Spleen (tissue), 7 donors: ENCODE measurements around the gene SAYSD1.

Experiments
- POLR2A ChIP-seq, 3 donors: fragments of 450-650 bp; IDR thresholded peaks; one replicate each; pipeline ENCODE4 v1.5.1; 2017; ENCODE audit warnings: antibody characterized with exemption in 3 of 3, mild to moderate bottlenecking in 1 of 3
- TF ChIP-seq, protein P1 (sequence below), 11 experiments: fragments of 200-600 bp in 7 of 11; fragments of 450-650 bp in 4 of 11; sonication (generic) in 4 of 11; IDR thresholded peaks in 8 of 11; conservative IDR thresholded peaks in 3 of 11; 1 replicate in 7 of 11; 2 replicates in 4 of 11; pipeline versions ENCODE4 v1.4.0 to v1.8.0; 2016 to 2021; ENCODE audit warnings: antibody characterized with exemption in 11 of 11, inconsistent platforms in 4 of 11, mild to moderate bottlenecking in 1 of 11
- donor health status: DM: no; HTN: no; CAD: no; lungs with moderate emphysema.
- donor health status: DM: no; HTN: no; CAD: no.
- donor health status: DM: no; HTN: no; CAD: no.

DNA sequence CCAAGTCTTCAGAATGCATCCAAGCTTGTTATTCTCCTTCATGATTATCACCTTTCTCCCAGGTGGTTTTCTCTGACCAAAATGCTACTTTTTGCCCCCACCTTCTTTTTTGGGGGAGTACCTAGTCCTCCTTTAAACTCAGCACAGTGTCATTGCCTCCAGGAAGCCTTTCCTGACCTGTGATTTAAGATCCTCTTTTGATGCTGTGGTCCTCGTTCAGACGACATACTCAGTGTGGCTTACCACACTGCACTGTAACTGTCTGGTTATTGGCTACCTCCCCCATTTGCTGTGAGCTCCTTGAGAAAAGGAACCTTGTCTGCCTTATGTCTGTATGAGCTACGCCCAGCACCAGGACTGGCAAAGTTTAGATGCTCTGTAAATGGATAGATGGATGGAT, 14.6 kb downstream of the SAYSD1 start:
- TF ChIP-seq, protein P1, sequence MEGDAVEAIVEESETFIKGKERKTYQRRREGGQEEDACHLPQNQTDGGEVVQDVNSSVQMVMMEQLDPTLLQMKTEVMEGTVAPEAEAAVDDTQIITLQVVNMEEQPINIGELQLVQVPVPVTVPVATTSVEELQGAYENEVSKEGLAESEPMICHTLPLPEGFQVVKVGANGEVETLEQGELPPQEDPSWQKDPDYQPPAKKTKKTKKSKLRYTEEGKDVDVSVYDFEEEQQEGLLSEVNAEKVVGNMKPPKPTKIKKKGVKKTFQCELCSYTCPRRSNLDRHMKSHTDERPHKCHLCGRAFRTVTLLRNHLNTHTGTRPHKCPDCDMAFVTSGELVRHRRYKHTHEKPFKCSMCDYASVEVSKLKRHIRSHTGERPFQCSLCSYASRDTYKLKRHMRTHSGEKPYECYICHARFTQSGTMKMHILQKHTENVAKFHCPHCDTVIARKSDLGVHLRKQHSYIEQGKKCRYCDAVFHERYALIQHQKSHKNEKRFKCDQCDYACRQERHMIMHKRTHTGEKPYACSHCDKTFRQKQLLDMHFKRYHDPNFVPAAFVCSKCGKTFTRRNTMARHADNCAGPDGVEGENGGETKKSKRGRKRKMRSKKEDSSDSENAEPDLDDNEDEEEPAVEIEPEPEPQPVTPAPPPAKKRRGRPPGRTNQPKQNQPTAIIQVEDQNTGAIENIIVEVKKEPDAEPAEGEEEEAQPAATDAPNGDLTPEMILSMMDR (IDR thresholded peaks at IDR 0.05 in 8 of 11, conservative IDR thresholded peaks at IDR 0.05 in 3 of 11), result no peak
- no peak for TF ChIP-seq POLR2A (IDR thresholded peaks at IDR 0.05)
